Neural progenitor cell (in vitro differentiated cells): ENCODE measurements around the gene AK4. TPM values are rescaled to one million over a fixed set of nuclear protein-coding genes. Genes with fewer than 3 reads are reported as not detected.
"Not testable (repeated sequence)": the region's sequence is repeated elsewhere in the genome, so short reads cannot be mapped to it uniquely, and the experiment has no call there.

Experiments
- DNase-seq: peaks from one replicate; pipeline ENCODE4 v3.0.0-alpha.2; 2016; ENCODE audit warnings: low spot score
- H2AFZ ChIP-seq: fragments of 200-600 bp; sonication (generic); replicated peaks from 2 replicates; pipeline ENCODE4 v1.6.1; 2016; ENCODE audit warnings: antibody characterized with exemption
- H3F3A ChIP-seq: fragments of 200-600 bp; sonication (generic); 2 replicates; pipeline ENCODE4 v1.6.1; 2016; ENCODE audit warnings: antibody characterized with exemption, low read depth
- H3K27ac ChIP-seq: fragments of 200-600 bp; sonication (generic); 2 replicates; pipeline ENCODE4 v1.5.1; 2016; ENCODE audit warnings: mild to moderate bottlenecking
- H3K27me3 ChIP-seq: fragments of 200-600 bp; sonication (generic); 2 replicates; pipeline ENCODE4 v1.6.1; 2016; ENCODE audit warnings: mild to moderate bottlenecking, moderate library complexity
- H3K36me3 ChIP-seq: fragments of 200-600 bp; sonication (generic); 2 replicates; pipeline ENCODE4 v1.5.1; 2016
- H3K4me1 ChIP-seq: fragments of 200-600 bp; sonication (generic); 2 replicates; pipeline ENCODE4 v1.6.1; 2016; ENCODE audit warnings: mixed run types
- H3K4me2 ChIP-seq: fragments of 200-600 bp; sonication (generic); 2 replicates; pipeline ENCODE4 v1.6.1; 2016
- H3K4me3 ChIP-seq: fragments of 200-600 bp; sonication (generic); 2 replicates; pipeline ENCODE4 v1.5.1; 2016
- H3K79me2 ChIP-seq: fragments of 200-600 bp; sonication (generic); 2 replicates; pipeline ENCODE4 v1.6.1; 2016; ENCODE audit warnings: low read depth
- H3K9ac ChIP-seq: fragments of 200-600 bp; sonication (generic); 2 replicates; pipeline ENCODE4 v1.6.1; 2016
- H3K9me3 ChIP-seq: fragments of 200-600 bp; sonication (generic); 2 replicates; pipeline ENCODE4 v1.5.1; 2016; ENCODE audit warnings: low read depth
- H4K20me1 ChIP-seq: fragments of 200-600 bp; sonication (generic); 2 replicates; pipeline ENCODE4 v1.6.1; 2016; ENCODE audit warnings: low read depth
- H3K27ac Mint-ChIP-seq: 3 replicates; pipeline ENCODE4 v1.8.0; 2021; ENCODE audit warnings: mixed read lengths
- H3K27me3 Mint-ChIP-seq: 2 replicates; pipeline ENCODE4 v1.8.0; 2022; ENCODE audit warnings: low read depth, mild to moderate bottlenecking, inconsistent platforms, moderate library complexity, mixed read lengths; ENCODE audit not compliant: insufficient read depth
- H3K36me3 Mint-ChIP-seq: 3 replicates; pipeline ENCODE4 v1.8.0; 2021; ENCODE audit warnings: mixed read lengths
- H3K4me1 Mint-ChIP-seq: 3 replicates; pipeline ENCODE4 v1.8.0; 2021; ENCODE audit warnings: mixed read lengths
- H3K4me3 Mint-ChIP-seq: 3 replicates; pipeline ENCODE4 v1.8.0; 2021; ENCODE audit warnings: mild to moderate bottlenecking, moderate library complexity, mixed read lengths
- H3K9me3 Mint-ChIP-seq: 3 replicates; pipeline ENCODE4 v1.8.0; 2020; ENCODE audit warnings: mixed read lengths
- EZH2 ChIP-seq: fragments of 200-600 bp; sonication (generic); IDR thresholded peaks from 2 replicates; pipeline ENCODE4 v1.6.1; 2017; ENCODE audit warnings: antibody characterized with exemption, mild to moderate bottlenecking, moderate library complexity
- EZH2phosphoT487 ChIP-seq: fragments of 200-600 bp; sonication (generic); IDR thresholded peaks from 2 replicates; pipeline ENCODE4 v1.6.1; 2017; ENCODE audit warnings: antibody characterized with exemption
- total RNA-seq: library from RNA; depleted of rRNA; stranded (reverse); fragments of >200 nt; gene quantifications from 2 replicates; pipeline ENCODE4 v1.2.3, GENCODE V29; 2015; ENCODE audit warnings: low replicate concordance
- TF ChIP-seq, protein P1 (sequence below): fragments of 200-600 bp; sonication (generic); IDR thresholded peaks from 2 replicates; pipeline ENCODE4 v1.5.1; 2017; ENCODE audit warnings: antibody characterized with exemption, mild to moderate bottlenecking

The AK4 gene
- total RNA-seq, 1 donor from 2014 or later, result 31.5 TPM

GRCh38 chr1:65113298-65113697 is 34.7 kb upstream of the AK4 start:
- no peaks in the 10 kb centered on the region for H3K27me3 Mint-ChIP-seq
- no peaks in the 10 kb centered on the region for H3K36me3 Mint-ChIP-seq
- no peaks in the 10 kb centered on the region for H3F3A ChIP-seq
- no peaks in the 10 kb centered on the region for H3K4me1 ChIP-seq
- no peak overlapping the region for H2AFZ ChIP-seq
- H3K9ac ChIP-seq, result no peak overlapping the region
- no peaks in the 10 kb centered on the region for H3K79me2 ChIP-seq
- peaks cover 15% of the 10 kb centered on the region for H3K4me1 Mint-ChIP-seq
- H3K27ac Mint-ChIP-seq, result no peak overlapping the region
- TF ChIP-seq EZH2 (no peak), EZH2phosphoT487 (no peak)
- TF ChIP-seq, protein P1, sequence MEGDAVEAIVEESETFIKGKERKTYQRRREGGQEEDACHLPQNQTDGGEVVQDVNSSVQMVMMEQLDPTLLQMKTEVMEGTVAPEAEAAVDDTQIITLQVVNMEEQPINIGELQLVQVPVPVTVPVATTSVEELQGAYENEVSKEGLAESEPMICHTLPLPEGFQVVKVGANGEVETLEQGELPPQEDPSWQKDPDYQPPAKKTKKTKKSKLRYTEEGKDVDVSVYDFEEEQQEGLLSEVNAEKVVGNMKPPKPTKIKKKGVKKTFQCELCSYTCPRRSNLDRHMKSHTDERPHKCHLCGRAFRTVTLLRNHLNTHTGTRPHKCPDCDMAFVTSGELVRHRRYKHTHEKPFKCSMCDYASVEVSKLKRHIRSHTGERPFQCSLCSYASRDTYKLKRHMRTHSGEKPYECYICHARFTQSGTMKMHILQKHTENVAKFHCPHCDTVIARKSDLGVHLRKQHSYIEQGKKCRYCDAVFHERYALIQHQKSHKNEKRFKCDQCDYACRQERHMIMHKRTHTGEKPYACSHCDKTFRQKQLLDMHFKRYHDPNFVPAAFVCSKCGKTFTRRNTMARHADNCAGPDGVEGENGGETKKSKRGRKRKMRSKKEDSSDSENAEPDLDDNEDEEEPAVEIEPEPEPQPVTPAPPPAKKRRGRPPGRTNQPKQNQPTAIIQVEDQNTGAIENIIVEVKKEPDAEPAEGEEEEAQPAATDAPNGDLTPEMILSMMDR, result no peak
- H3K4me2 ChIP-seq, result no peak overlapping the region
- no peaks in the 10 kb centered on the region for H3K27me3 ChIP-seq
- H3K9me3 ChIP-seq, result no peaks in the 10 kb centered on the region
- DNase-seq, result no peak
- no peak overlapping the region for H3K4me3 ChIP-seq
- no peaks in the 10 kb centered on the region for H3K36me3 ChIP-seq
- H4K20me1 ChIP-seq, result no peaks in the 10 kb centered on the region
- no peak overlapping the region for H3K27ac ChIP-seq
- H3K9me3 Mint-ChIP-seq, result peaks cover 11% of the 10 kb centered on the region
- H3K4me3 Mint-ChIP-seq, result no peak overlapping the region

DNA sequence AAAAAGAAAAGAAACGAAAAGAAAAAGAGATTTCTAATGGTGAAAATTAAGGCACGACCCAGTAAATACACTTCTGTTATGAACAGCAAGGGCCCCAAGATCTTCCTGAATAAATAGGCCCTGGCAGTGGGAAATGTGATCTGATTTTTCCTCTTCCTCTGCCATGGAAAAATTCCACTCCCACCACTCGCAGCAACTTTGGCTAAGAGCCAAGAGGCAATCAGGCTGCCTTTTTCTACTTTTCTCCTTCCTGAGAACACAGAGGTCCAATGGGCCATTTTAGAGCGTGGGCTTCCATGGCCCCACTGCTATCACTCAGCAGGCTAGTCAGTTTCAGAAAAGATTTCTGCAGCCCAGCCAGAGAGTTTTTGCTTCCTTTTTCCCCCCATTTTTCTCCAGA is 33.7 kb upstream of the AK4 start:
- H3K4me2 ChIP-seq, result no peak overlapping the region
- no peak overlapping the region for H3K27ac ChIP-seq
- no peaks in the 10 kb centered on the region for H3F3A ChIP-seq
- H2AFZ ChIP-seq, result peak overlapping the region; percentile 52
- Mint-ChIP-seq H3K27me3 (no peaks in the 10 kb centered on the region), H3K9me3 (peaks cover 11% of the 10 kb centered on the region), H3K4me1 (peaks cover 15% of the 10 kb centered on the region), H3K4me3 (peak overlapping the region; percentile 24), H3K27ac (peak overlapping the region; percentile 95), H3K36me3 (no peaks in the 10 kb centered on the region)
- no peak overlapping the region for H3K9ac ChIP-seq
- no peaks in the 10 kb centered on the region for H3K4me1 ChIP-seq
- TF ChIP-seq EZH2phosphoT487 (no peak), EZH2 (no peak)
- TF ChIP-seq, protein P1, result no peak
- H3K4me3 ChIP-seq, result no peak overlapping the region
- no peaks in the 10 kb centered on the region for H3K27me3 ChIP-seq
- H3K79me2 ChIP-seq, result no peaks in the 10 kb centered on the region
- H4K20me1 ChIP-seq, result no peaks in the 10 kb centered on the region
- H3K9me3 ChIP-seq, result no peaks in the 10 kb centered on the region
- no peak for DNase-seq
- no peaks in the 10 kb centered on the region for H3K36me3 ChIP-seq

DNA sequence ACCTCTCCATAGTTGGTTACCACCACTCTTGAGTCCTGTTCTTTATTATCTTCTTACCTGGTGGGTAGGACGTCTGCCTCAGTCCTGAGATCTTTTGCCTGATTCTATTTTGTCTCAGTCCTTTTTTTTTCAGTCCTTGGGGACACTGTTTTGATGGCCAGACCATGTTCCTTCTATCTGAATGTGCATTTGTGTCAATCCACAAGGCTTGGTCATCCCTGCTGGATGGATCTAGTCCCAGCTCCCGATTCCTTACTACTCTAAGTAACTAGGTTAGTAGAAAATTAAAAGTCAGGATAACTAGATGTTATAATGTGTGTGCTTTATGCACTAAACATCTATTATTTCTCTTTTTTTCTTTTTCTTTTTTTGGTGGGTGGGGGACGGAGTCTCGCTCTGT is 28.1 kb upstream of the AK4 start:
- no peaks in the 10 kb centered on the region for H4K20me1 ChIP-seq
- DNase-seq, result no peak
- no peak overlapping the region for H3K27ac Mint-ChIP-seq

GRCh38 chr1:65129104-65129503 is 18.9 kb upstream of the AK4 start:
- not testable (repeated sequence) for H2AFZ ChIP-seq, H3K9ac ChIP-seq, H3K27me3 ChIP-seq, DNase-seq, H3K36me3 ChIP-seq, H3K79me2 ChIP-seq, H3K4me2 ChIP-seq, H3K4me1 ChIP-seq, H3K4me1 Mint-ChIP-seq, H3K27ac ChIP-seq, H3K27ac Mint-ChIP-seq, H3K9me3 ChIP-seq, H4K20me1 ChIP-seq, H3K4me3 Mint-ChIP-seq, H3K4me3 ChIP-seq, H3K36me3 Mint-ChIP-seq, H3K27me3 Mint-ChIP-seq, H3K9me3 Mint-ChIP-seq, H3F3A ChIP-seq

More for the DNA sequence above, 28.1 kb upstream of the AK4 start:
- no peaks in the 10 kb centered on the region for H3K36me3 ChIP-seq
- no peak overlapping the region for H3K9ac ChIP-seq
- no peaks in the 10 kb centered on the region for H3K79me2 ChIP-seq
- H3F3A ChIP-seq, result no peaks in the 10 kb centered on the region
- H3K4me3 Mint-ChIP-seq, result no peak overlapping the region
- peaks cover 6% of the 10 kb centered on the region for H3K4me1 Mint-ChIP-seq
- H3K27me3 ChIP-seq, result no peaks in the 10 kb centered on the region
- peaks cover 2% of the 10 kb centered on the region for H3K27me3 Mint-ChIP-seq
- no peak overlapping the region for H3K4me2 ChIP-seq
- no peaks in the 10 kb centered on the region for H3K36me3 Mint-ChIP-seq
- H3K4me3 ChIP-seq, result no peak overlapping the region
- H2AFZ ChIP-seq, result no peak overlapping the region
- H3K9me3 ChIP-seq, result no peaks in the 10 kb centered on the region
- no peaks in the 10 kb centered on the region for H3K4me1 ChIP-seq
- peaks cover 10% of the 10 kb centered on the region for H3K9me3 Mint-ChIP-seq
- no peak for TF ChIP-seq EZH2
- TF ChIP-seq, protein P1, result no peak
- TF ChIP-seq EZH2phosphoT487, result no peak
- H3K27ac ChIP-seq, result no peak overlapping the region
